Suppressor macrophage treated with lipopolysaccharide for 1 hour (primary cell): ENCODE measurements around the gene DUSP3.
A peak's percentile ranks its signal among the peaks of the same experiment; 100 is the strongest.

Experiments used
- DNase-seq, 3 donors: peaks; one replicate each; pipeline ENCODE4 v3.0.0-alpha.2; 2020 to 2022

The DUSP3 gene

GRCh38 chr17:43778337-43779144 lies at the start of gene DUSP3:
Gene DUSP3 (minus strand): TSS chr17:43778977. CDS start chr17:43778924, 53 bp downstream.
- peak; percentile 95 to 96 (median 96) for DNase-seq

DNA sequence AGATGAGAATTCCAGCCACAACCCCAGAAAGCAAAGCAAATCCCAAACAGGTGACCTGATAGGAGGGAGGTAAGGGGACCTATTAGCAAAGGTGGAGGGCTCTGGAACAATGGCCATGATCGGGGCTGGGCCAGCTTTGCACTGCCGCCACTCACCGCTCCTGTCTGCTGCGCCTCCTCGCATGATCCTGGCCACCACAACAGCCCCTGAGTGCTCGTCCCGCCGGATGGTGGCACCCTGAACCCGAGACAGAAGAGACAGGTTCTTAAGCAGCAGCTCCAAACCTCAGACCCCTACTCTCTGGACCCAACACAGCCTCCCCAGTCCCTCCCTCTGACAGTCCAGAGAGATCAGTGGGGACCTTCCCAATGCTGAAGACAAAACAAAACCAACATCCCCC lies 48.8 kb upstream of the DUSP3 start:
- no peak for DNase-seq

DNA sequence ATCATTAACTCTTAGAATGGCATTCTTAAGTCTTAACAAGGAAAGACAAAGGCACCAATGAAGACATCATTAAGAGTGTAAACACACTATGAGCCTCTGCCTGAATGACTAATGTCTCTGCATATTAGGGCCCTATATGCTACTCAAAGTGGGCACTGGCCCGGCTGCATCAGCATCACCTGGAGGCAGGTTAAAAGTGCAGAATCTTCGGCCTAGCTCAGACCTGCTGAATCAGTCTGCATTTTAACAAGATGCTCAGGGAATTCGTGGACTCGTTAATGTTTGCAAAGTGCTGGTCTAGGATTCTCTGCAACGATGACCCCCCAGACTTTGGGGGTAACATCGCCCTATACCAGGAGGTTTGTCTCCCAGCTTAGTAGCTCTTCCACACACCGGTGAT lies 47.4 kb upstream of the DUSP3 start:
- DNase-seq = no peak

DNA sequence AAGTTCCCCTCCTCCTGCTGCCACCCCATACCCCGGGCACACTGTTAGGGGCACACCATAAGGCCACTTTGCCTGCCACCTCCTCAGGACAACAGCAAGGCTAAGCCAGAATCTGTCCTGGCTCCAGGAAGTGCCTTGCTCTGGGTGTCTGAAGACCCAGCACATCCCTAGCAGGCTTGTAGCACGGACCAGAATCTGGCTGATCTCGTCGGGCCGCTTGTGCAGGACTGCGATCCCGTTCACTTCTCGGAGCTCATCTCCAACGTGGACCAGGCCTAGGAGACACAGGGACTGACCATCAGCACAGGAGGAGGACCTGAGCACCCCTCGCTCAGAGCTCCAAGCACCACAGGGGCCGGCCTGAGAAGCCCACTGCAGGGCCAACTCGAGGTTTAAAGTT lies 46.8 kb upstream of the DUSP3 start:
- DNase-seq = no peak

- DNase-seq = no peak
Measured at GRCh38 chr17:43823350-43824084, 44.7 kb upstream of the DUSP3 start.

DNA sequence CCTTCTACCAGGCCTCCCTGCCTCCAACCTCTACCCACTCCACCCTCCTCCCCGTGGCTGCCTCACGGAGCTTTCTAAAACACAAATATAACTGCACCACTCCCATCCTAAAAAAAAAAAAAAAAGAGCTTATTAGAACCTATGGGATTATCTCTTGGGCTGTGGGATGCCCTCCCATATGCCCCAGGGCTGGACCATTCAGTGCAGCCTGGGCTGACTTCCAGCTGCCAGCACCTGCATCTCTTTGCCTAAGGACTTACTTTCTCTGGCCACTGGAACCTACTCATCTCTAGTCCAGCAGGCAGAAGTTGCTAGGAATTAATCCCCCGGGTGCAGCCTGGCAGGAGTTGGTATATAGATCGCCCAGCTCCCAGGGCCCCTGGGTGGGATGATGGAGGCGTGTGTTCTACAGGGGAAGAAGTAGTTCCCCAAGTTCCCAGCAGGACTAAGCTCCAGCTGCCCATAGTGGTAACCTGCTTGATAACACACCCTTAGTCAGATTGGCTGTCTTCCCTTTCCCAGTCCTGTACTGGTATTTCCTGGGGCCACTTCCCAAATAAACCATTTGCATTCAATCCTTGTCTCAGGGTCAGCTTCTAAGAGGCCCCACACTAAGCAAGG lies 43.9 kb upstream of the DUSP3 start:
- DNase-seq = no peak

- no peak for DNase-seq
Measured at GRCh38 chr17:43820759-43821158, 42.0 kb upstream of the DUSP3 start.

GRCh38 chr17:43818966-43819365 lies 40.2 kb upstream of the DUSP3 start:
- DNase-seq = no peak

GRCh38 chr17:43817826-43818225 lies 39.0 kb upstream of the DUSP3 start:
- no peak for DNase-seq

DNA sequence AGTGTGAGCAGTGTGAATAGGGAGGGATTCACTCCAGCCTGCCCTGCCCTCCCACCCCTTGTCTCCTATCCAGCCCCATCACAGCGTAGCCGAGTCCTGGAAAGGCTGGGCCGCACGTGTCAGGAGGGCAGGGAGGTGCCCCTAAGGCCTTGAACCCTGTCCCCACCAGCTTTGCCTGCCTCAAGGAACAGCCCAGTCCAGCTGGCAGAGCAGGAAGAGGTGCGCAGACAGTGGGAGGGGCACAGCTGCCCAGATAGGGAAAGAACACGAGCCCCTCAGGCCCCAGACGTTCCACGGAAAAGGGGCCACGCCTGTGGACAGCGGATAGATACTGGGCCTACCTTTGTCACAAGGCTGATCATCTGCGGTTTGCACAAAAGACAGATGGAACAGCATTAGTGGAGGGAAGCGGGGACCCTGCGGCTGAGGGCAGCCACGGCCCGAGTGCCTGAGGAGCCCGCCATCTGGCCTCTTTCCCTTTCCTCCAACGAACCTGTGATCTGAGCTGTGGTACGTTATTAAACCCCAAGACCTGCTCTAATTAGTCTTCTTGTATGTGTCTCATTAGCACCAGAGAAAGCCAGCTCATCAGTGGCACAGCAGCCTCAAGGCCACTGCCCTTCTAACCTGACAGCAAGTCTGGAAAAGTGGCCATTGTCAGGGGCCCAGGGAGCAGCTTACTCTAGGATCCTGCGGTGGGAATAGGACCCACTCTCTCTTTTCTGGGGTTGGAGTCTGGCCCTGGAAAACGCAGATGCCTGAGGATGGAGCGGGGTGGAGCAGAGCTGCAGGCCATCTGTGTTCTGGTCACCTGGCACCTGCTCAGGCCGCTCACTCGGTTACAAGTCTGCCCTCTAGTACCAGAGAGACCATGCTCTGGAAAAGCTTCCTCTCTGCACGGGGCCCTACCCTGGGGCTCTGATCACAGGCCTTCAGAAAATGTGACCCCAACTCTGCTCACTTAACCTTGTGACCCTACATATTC lies 37.9 kb upstream of the DUSP3 start:
- no peak for DNase-seq

- DNase-seq = peak; percentile 55 to 72 (median 68)
Measured at GRCh38 chr17:43814714-43815113, 35.9 kb upstream of the DUSP3 start.

DNA sequence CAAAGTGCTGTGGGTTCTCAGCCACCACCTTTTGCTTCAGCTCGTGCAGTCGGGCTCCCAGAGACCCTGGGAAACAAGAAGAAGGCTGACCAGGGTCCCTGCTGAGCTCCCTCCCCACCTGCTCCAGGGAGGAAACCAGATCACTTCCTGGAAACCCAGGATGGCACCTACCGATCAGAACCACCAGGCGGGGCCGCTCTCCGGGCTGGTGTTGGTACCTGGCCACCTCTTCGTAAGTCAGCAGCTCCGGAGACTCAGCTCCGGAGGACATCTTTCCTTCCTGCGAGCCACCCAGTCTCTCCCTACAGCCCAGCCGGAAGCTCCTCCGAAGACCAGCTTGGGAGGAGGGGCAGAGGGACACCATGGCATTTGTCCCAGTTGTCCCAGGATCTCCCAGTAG lies 35.2 kb upstream of the DUSP3 start:
- DNase-seq = no peak

GRCh38 chr17:43813386-43813785 lies 34.6 kb upstream of the DUSP3 start:
- DNase-seq = no peak

GRCh38 chr17:43812396-43813265 lies 33.9 kb upstream of the DUSP3 start:
- DNase-seq = no peak

- DNase-seq = no peak
Measured at GRCh38 chr17:43810823-43811222, 32.0 kb upstream of the DUSP3 start.

- no peak for DNase-seq
Measured at GRCh38 chr17:43810226-43810715, 31.5 kb upstream of the DUSP3 start.

DNA sequence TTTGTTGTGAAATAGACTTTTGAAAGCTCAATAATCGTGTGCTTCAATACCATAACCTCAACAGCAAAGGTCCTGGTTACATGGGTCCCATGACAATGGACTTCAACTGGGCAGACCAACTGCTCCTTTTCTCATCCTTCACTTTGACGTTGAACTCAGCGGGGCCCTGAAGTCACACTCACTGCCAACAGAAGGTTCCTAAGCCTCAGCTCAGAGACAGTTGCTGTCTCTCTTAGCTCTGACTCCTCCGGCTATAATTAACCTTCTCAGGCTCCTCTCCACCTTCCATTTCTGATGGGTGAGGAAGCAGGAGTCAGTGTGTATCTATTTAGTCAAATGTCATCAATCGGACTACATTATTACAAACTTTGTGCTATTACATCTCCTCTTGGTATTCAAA lies 30.3 kb upstream of the DUSP3 start:
- DNase-seq = no peak

GRCh38 chr17:43808076-43808475 lies 29.3 kb upstream of the DUSP3 start:
- peak; percentile 62 to 68 (median 65) for DNase-seq

GRCh38 chr17:43805117-43805516 lies 26.3 kb upstream of the DUSP3 start:
- no peak for DNase-seq

- no peak for DNase-seq
Measured at GRCh38 chr17:43803758-43804157, 25.0 kb upstream of the DUSP3 start.

- DNase-seq = no peak
Measured at GRCh38 chr17:43801844-43802243, 23.1 kb upstream of the DUSP3 start.
